Measurements from ENCODE around the gene ARHGAP32.

Gene ARHGAP32

GRCh38 chr11:129192150-129192549, at the start of gene ARHGAP32:
ARHGAP32 (minus strand) TSS chr11:129192325; CDS start chr11:129192198, 127 bp downstream.
- no peak for DNase-seq

DNA sequence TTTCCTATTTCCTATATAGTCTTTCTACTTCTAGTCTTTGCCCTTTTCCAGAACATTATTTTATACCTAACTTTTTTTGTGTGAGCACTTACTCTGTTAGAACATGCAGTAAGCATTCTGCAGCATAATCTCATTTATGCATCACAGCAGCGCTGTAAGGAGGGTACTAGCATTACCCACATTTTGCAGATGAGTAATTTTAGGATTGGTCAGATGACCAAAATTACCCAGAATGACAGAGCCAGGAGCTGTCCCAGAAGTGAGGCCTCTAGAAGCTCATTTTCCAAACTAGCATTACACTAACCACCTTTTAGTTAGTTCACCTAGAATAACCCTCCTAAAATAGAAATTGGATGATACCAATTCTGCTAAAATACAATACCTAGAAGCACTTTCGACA, 47.1 kb upstream of the ARHGAP32 start:
- no peak for DNase-seq

DNA sequence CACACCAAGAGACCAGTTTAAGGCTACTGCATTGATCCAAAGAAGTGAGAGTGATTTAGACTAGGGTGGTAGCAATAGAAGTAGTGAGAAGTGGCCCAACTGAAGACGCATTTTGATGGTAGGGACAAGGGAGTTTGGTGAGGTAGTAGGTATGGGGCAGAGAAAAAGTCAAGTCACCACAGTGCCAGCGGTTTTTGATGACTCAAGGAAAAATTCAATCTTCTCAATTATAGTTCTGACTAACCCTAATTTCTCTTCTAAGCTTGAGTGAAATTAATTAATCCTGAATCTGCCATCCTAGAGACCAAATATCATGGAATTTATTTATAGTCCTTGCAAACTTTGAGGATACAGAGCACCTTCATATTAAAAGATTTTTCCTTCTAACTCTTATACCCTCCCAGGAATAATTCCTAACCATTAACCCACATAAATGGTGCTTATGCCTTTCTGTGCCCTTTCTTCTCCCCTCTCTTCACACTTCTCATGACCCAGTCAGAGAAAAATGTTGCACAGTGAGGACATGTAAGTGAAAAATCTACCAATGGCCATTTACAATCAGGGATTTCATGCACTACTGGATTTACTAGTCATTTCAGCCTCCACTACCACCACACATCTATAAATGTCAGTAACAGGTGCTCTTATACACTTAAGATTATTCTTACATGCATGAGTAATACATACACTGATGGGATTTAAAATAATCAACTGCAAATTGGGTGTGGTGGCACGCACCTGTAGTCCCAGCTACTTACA, 45.9 kb upstream of the ARHGAP32 start:
- DNase-seq: no peak

DNA sequence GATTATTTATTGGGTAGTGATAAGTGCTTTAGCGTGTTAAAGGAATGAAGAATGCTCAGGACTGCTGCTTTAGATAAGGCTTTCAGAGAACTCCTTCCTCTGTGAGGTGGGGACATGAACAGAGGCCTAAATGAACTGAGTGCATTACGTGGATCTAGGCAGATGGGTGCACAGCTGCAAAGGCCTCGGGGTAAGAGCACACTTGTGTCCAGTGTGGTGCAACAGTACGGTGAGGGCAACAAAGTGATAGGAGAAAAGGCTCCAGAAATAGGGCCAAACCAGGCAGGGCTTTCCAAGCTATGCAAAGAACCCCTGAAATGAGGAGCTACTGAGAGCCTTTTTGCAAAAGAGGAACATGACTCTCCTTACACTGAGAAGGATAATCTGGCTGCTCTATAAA, 45.3 kb upstream of the ARHGAP32 start:
- DNase-seq: no peak

- no peak for DNase-seq
Observed at GRCh38 chr11:129236850-129237249, 44.7 kb upstream of the ARHGAP32 start.

- no peak for DNase-seq
Observed at GRCh38 chr11:129234978-129235377, 42.9 kb upstream of the ARHGAP32 start.

DNA sequence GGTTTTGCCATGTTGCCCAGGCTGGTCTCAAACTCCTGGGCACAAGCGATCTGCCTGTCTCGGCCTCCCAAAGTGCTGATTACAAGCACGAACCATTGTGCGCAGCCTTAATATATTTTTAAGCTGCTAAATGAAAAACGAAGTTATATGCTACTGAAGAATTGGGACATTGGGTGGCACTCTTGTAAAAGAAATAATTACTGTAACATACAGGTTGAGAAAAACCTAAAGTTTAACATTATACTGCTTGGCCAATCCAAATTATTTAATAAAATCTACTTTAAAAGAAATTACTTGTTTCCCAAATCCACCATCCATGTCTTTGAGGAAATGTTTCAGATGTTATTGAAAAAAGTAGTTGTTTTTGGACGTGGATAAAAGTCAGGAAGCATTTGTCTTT, 37.9 kb upstream of the ARHGAP32 start:
- DNase-seq: no peak

- no peak for DNase-seq
Observed at GRCh38 chr11:129226207-129226798, 34.2 kb upstream of the ARHGAP32 start.

- DNase-seq: no peak
Observed at GRCh38 chr11:129225190-129225589, 33.1 kb upstream of the ARHGAP32 start.

- DNase-seq: no peak
Observed at GRCh38 chr11:129224538-129224937, 32.4 kb upstream of the ARHGAP32 start.

DNA sequence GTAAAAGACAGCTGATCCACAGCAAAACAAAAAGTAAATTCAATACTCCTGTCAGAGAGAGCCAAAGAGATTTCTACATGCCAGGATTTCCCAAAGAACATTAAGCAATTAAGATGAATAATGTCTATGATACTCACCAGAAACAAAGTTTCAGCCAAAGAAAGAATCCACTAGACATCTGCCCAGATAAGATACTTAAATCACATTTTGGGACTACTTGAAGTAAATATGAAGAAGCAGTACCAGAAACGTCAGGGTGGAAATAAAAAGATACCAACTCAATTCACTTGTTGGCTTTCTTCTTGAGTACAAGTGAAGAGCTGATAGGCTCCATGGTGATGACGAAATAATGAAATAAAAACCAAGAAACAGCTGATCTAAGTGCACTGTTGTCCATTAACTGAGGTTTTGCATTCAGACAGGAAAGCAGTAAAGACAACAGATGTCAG, 31.6 kb upstream of the ARHGAP32 start:
- DNase-seq: no peak

DNA sequence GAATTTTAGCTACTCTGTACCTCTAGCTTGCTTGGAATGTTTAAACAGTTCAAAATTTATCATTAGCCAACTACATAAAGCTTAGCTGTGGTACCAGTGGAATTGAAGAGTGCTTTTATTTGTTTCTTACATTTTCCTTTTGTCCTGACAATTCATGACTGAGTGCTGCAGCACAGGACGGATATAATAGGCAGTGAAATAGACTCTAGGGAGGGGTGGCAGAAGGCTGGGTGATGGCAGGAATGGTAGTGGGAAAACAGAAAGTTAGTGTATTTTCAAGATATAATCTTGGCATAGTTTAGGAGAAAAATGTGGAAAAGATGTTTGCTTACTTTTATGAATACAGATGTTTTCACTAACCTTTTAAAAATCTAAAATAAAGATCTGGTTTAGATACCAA, 31.1 kb upstream of the ARHGAP32 start:
- no peak for DNase-seq

GRCh38 chr11:129222158-129222557, 30.0 kb upstream of the ARHGAP32 start:
- DNase-seq: no peak

DNA sequence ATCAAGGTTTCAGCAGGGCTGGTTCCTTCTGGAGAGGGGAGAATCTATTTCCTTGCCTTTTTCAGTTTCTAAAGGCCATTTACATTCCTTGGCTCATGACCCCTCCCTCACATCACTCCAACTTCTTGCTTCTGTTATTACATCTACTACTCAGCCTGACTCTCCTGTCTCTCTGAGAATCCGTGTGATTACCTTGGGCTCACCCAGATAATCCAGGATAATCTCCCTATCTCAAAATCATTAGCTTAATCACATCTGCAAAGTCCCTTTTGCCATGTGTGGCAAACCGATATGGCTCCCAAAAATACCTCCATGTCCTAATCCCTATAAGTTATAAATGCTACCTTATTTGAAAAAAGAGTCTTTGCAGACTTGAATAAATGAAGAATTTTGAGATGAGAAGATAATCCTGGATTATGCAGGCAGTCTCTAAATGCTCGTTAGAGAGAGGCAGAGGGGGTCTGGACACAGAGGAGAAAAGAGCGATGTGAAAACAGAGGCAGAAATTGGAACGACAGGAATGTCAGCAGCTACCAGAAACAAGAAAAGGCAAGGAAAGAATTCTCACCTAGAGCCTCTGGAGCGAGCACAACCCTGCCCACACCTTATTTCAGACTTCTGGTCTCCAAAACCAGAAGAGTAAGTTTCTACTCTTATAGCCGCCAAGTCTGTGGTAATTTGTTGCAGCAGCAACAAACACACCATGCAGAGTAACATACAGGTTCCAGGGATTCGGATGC, 23.6 kb upstream of the ARHGAP32 start:
- DNase-seq: no peak

GRCh38 chr11:129214710-129215295, 22.7 kb upstream of the ARHGAP32 start:
- DNase-seq: no peak

DNA sequence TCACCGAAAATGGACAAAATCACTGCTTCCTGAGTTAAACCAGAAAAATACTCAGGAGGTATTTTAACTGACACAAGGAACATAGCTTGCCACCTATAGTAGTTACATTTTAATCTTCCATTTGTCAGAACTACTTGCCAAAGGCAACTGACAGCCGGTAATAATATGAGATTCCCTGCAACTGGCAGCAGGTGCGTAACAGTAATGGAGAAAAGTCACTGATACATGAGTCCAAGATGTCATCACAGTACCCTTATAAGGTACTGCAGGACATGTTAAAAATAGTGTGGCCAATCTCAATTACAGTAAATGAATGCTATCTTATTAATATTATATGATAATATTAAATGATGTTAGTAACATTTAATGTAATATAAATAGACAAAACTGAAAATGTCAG, 21.1 kb upstream of the ARHGAP32 start:
- DNase-seq: no peak

- no peak for DNase-seq
Observed at GRCh38 chr11:129211397-129211796, 19.3 kb upstream of the ARHGAP32 start.

DNA sequence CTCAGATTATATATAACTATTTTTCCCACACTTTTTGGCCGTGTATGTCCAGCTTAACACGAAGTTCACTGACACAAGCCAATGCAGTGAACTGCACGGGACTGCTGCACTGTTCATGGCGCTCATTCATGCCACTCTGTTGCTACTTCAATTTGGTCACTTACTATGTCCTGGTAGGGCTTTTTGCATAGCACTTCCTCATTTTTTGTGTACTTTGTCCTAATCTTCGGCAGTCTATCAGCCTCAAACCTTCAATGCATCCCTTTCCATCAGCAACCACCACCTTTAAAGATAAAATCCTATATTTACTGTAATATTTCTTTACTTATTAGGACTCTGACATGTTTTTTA, 18.7 kb upstream of the ARHGAP32 start:
- DNase-seq: no peak

GRCh38 chr11:129209891-129210830, 18.0 kb upstream of the ARHGAP32 start:
- DNase-seq: no peak

DNA sequence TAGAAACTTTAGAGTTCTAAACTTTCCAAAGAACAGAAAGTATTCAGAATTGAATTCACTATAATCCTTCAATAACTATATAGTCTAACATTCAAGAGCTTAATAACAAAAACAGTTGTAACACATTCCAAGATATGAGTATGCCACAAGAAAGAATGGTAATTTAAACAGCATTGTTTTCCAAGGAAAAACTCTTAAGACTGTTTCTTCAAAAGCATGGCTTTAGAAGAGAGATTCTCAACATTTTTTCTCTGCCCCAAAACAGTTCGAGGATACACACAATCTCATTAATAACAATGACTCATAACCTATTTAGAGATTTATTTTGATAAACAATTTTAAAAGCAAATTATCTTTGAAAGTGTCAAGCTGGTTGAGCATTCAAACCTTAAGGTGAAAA, 16.7 kb upstream of the ARHGAP32 start:
- no peak for DNase-seq

- DNase-seq: no peak
Observed at GRCh38 chr11:129204150-129204838, 12.2 kb upstream of the ARHGAP32 start.

- no peak for DNase-seq
Observed at GRCh38 chr11:129202646-129203045, 10.5 kb upstream of the ARHGAP32 start.
